Measurements from ENCODE around the gene HDGFL2.

Gene HDGFL2

GRCh38 chr19:4493929-4494690 is 22.0 kb downstream of the HDGFL2 start (continued):
- no peak for TF ChIP-seq PRDM4 (tag by site-specific recombination; IDR thresholded peaks at IDR 0.05)
- TF ChIP-seq ZNF677 (tag by site-specific recombination; IDR thresholded peaks at IDR 0.05): no peak
- TF ChIP-seq ZBTB11 (tag by site-specific recombination; conservative IDR thresholded peaks at IDR 0.05; ENCODE audit: low read depth): no peak
- no peak for TF ChIP-seq ZNF530 (tag by site-specific recombination; IDR thresholded peaks at IDR 0.05; ENCODE audit: low read depth)
- no peak for TF ChIP-seq KLF1 (tag by site-specific recombination; IDR thresholded peaks at IDR 0.05)
- no peak for TF ChIP-seq ZBTB48 (tag by site-specific recombination; IDR thresholded peaks at IDR 0.05)
- TF ChIP-seq ZNF10 (tag by site-specific recombination; IDR thresholded peaks at IDR 0.05): no peak
- no peak for TF ChIP-seq ZNF600 (tag by site-specific recombination; IDR thresholded peaks at IDR 0.05)

GRCh38 chr19:4494691-4495064 is 22.6 kb downstream of the HDGFL2 start:
- TF ChIP-seq PBX3 (CRISPR knock-in tag; IDR thresholded peaks at IDR 0.05) (no peak), ZNF121 (tag by site-specific recombination; IDR thresholded peaks at IDR 0.05) (peak; percentile 92)
- POLR2A ChIA-PET: interaction anchor here (1.3 kb wide), 1 partner anchor 23 kb away, joined by 4 read pairs; the partner anchor contains the start of gene HDGFL2
- Histone ChIP-seq H3K9me3 (ENCODE audit: control insufficient read depth, insufficient read depth, low read depth, low read length) (no peaks in the 10 kb centered on the region), H3K4me1 (ENCODE audit: control insufficient read depth, insufficient read depth, low read length) (no peaks in the 10 kb centered on the region), H3K4me3 (ENCODE audit: low read depth, low read length) (no peak overlapping the region), H3K27ac (ENCODE audit: extremely low read depth, low read depth, low read length) (no peak overlapping the region), H3K36me3 (ENCODE audit: control insufficient read depth in 2 of 2, insufficient read depth in 1 of 2, low read length in 2 of 2) (peaks cover 34 to 86% of the 10 kb centered on the region in 2 experiments; a peak in 2 of 3 replicates)
- CTCF ChIA-PET: interaction anchor here (0.5 to 1.9 kb wide), 4 partner anchors 29 to 141 kb away, joined by 4 to 6 read pairs (median 4); no protein-coding TSS in a partner anchor

- POLR2A ChIA-PET: interaction anchor here (0.6 to 1.3 kb wide), 2 partner anchors 24 to 28 kb away, joined by 3 to 4 read pairs; partner anchors contain the start of gene HDGFL2
- Histone ChIP-seq H3K27ac (ENCODE audit: extremely low read depth, low read depth, low read length) (no peak overlapping the region), H3K36me3 (ENCODE audit: control insufficient read depth in 2 of 2, insufficient read depth in 1 of 2, low read length in 2 of 2) (peaks cover 32 to 83% of the 10 kb centered on the region in 2 experiments; a peak in 2 of 3 replicates), H3K4me1 (ENCODE audit: control insufficient read depth, insufficient read depth, low read length) (no peaks in the 10 kb centered on the region), H3K9me3 (ENCODE audit: control insufficient read depth, insufficient read depth, low read depth, low read length) (no peaks in the 10 kb centered on the region), H3K4me3 (ENCODE audit: low read depth, low read length) (no peak overlapping the region)
- TF ChIP-seq CTCF (tag by site-specific recombination; IDR thresholded peaks at IDR 0.05) (peak; percentile 55; the same call in 1 of the 2 replicates), ZNF16 (tag by site-specific recombination; IDR thresholded peaks at IDR 0.05; ENCODE audit: low read depth) (peak; percentile 53; the same call in 1 of the 2 replicates), ZNF707 (tag by site-specific recombination; IDR thresholded peaks at IDR 0.05) (no peak), GLIS2 (tag by site-specific recombination; IDR thresholded peaks at IDR 0.05) (0 out of 2 replicates have a peak, but pooled peaks have one; percentile 39), ZNF366 (tag by site-specific recombination; conservative IDR thresholded peaks at IDR 0.05) (peak; percentile 51), ZNF768 (tag by site-specific recombination; IDR thresholded peaks at IDR 0.05) (no peak), ZNF600 (tag by site-specific recombination; IDR thresholded peaks at IDR 0.05) (peak; percentile 65)
- CTCF ChIA-PET: interaction anchor here (0.5 to 1.9 kb wide), 5 partner anchors 65 to 287 kb away, joined by 3 to 6 read pairs (median 4); no protein-coding TSS in a partner anchor
Measured at GRCh38 chr19:4495471-4495870, 23.4 kb downstream of the HDGFL2 start.

Data from HEK293 (cell line).